ENCODE measurements around the gene UNC13A.
A peak's percentile ranks its signal among the peaks of the same experiment; 100 is the strongest.

UNC13A gene

DNA sequence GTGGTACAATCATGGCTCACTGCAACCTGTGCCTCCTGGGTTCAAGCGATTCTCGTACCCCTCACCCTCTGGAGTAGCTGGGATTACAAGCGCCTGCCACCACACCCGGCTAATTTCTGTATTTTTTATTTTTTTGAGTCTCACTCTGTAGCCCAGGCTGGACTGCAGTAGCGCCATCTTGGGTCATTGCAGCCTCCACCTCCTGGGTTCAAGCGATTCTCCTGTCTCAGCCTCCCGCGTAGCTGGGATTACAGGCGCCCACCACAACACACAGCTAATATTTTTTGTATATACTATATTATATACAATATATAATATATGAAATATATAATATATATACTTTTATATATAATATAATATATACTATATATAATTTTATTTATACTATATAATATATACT lies 80.2 kb downstream of the UNC13A start:
- no peaks in the 10 kb centered on the region for H3K36me3 ChIP-seq (ENCODE audit: control insufficient read depth, insufficient read depth, low read length)
- H3K4me1 ChIP-seq (ENCODE audit: control insufficient read depth, insufficient read depth, low read length, poor library complexity, severe bottlenecking), result peaks cover 12% of the 10 kb centered on the region
- H3K27ac ChIP-seq (ENCODE audit: insufficient read depth, low read length, poor library complexity, severe bottlenecking), result no peak overlapping the region
- no peaks in the 10 kb centered on the region for H3K27me3 ChIP-seq (replicated peaks; ENCODE audit: control insufficient read depth, insufficient read depth, low read length, poor library complexity, severe bottlenecking)
- DNase-seq, result no peak
- H3K4me3 ChIP-seq (ENCODE audit: insufficient read depth, low read depth, low read length, poor library complexity, severe bottlenecking), result no peak overlapping the region
- no peaks in the 10 kb centered on the region for H3K9me3 ChIP-seq (ENCODE audit: control insufficient read depth, low read length)

- Histone ChIP-seq H3K36me3 (ENCODE audit: control insufficient read depth, insufficient read depth, low read length) (no peaks in the 10 kb centered on the region), H3K9me3 (ENCODE audit: control insufficient read depth, low read length) (no peaks in the 10 kb centered on the region), H3K4me1 (ENCODE audit: control insufficient read depth, insufficient read depth, low read length, poor library complexity, severe bottlenecking) (peaks cover 12% of the 10 kb centered on the region), H3K27ac (ENCODE audit: insufficient read depth, low read length, poor library complexity, severe bottlenecking) (no peak overlapping the region), H3K4me3 (ENCODE audit: insufficient read depth, low read depth, low read length, poor library complexity, severe bottlenecking) (no peak overlapping the region), H3K27me3 (replicated peaks; ENCODE audit: control insufficient read depth, insufficient read depth, low read length, poor library complexity, severe bottlenecking) (peaks cover 7% of the 10 kb centered on the region)
- no peak for DNase-seq
Measured at GRCh38 chr19:17606590-17607185, 81.5 kb downstream of the UNC13A start.

GRCh38 chr19:17605761-17606589 lies 82.2 kb downstream of the UNC13A start:
- Histone ChIP-seq H3K27ac (ENCODE audit: insufficient read depth, low read length, poor library complexity, severe bottlenecking) (peak overlapping the region; percentile 32), H3K36me3 (ENCODE audit: control insufficient read depth, insufficient read depth, low read length) (no peaks in the 10 kb centered on the region), H3K4me1 (ENCODE audit: control insufficient read depth, insufficient read depth, low read length, poor library complexity, severe bottlenecking) (peaks cover 12% of the 10 kb centered on the region), H3K27me3 (replicated peaks; ENCODE audit: control insufficient read depth, insufficient read depth, low read length, poor library complexity, severe bottlenecking) (peaks cover 10% of the 10 kb centered on the region), H3K9me3 (ENCODE audit: control insufficient read depth, low read length) (no peaks in the 10 kb centered on the region), H3K4me3 (ENCODE audit: insufficient read depth, low read depth, low read length, poor library complexity, severe bottlenecking) (peak overlapping the region; percentile 44)
- DNase-seq, result peak; percentile 67 to 71 (median 68)

GRCh38 chr19:17605117-17605516 lies 83.0 kb downstream of the UNC13A start:
- no peak for DNase-seq
- H3K9me3 ChIP-seq (ENCODE audit: control insufficient read depth, low read length), result no peaks in the 10 kb centered on the region
- no peak overlapping the region for H3K27ac ChIP-seq (ENCODE audit: insufficient read depth, low read length, poor library complexity, severe bottlenecking)
- no peak overlapping the region for H3K4me3 ChIP-seq (ENCODE audit: insufficient read depth, low read depth, low read length, poor library complexity, severe bottlenecking)
- peaks cover 11% of the 10 kb centered on the region for H3K27me3 ChIP-seq (replicated peaks; ENCODE audit: control insufficient read depth, insufficient read depth, low read length, poor library complexity, severe bottlenecking)
- H3K4me1 ChIP-seq (ENCODE audit: control insufficient read depth, insufficient read depth, low read length, poor library complexity, severe bottlenecking), result peaks cover 12% of the 10 kb centered on the region
- no peaks in the 10 kb centered on the region for H3K36me3 ChIP-seq (ENCODE audit: control insufficient read depth, insufficient read depth, low read length)

DNA sequence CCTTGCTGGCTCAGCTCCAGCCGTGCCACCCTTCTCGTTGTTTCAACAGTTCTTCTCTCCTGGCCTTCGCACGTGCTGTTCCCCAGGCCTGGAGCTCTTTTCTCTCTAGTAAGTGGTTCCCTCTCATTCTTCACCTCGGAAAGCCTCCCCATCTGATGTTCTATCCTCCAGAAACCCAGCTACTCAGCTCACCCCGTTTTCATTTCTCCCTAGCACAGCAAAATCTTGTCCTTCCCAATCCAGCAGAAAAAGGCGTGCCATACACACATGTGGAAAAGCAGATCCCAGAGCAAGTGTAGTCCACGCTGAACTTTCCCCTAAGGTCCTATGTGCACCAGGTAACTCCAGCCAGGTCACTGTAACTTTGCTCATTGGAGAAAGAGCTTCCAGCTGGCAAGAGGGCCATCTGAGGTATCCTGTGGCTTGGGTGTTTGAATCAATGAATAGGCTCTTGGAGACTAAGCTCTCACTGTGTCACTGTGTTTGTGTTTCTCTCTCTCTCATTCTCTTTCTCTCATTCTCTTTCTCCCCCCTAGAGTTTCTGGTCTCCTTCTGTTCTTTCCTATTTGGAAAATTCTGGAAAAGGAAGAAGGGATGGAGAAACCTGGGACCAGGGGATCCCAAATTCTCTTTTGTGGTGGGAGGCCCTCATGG lies 83.7 kb downstream of the UNC13A start:
- no peaks in the 10 kb centered on the region for H3K36me3 ChIP-seq (ENCODE audit: control insufficient read depth, insufficient read depth, low read length)
- peaks cover 11% of the 10 kb centered on the region for H3K27me3 ChIP-seq (replicated peaks; ENCODE audit: control insufficient read depth, insufficient read depth, low read length, poor library complexity, severe bottlenecking)
- no peak overlapping the region for H3K27ac ChIP-seq (ENCODE audit: insufficient read depth, low read length, poor library complexity, severe bottlenecking)
- no peaks in the 10 kb centered on the region for H3K9me3 ChIP-seq (ENCODE audit: control insufficient read depth, low read length)
- no peak for DNase-seq
- H3K4me1 ChIP-seq (ENCODE audit: control insufficient read depth, insufficient read depth, low read length, poor library complexity, severe bottlenecking), result peaks cover 12% of the 10 kb centered on the region
- no peak overlapping the region for H3K4me3 ChIP-seq (ENCODE audit: insufficient read depth, low read depth, low read length, poor library complexity, severe bottlenecking)

GRCh38 chr19:17602872-17603510 lies 85.2 kb downstream of the UNC13A start:
- DNase-seq, result no peak
- no peak overlapping the region for H3K27ac ChIP-seq (ENCODE audit: insufficient read depth, low read length, poor library complexity, severe bottlenecking)
- H3K27me3 ChIP-seq (replicated peaks; ENCODE audit: control insufficient read depth, insufficient read depth, low read length, poor library complexity, severe bottlenecking), result peaks cover 11% of the 10 kb centered on the region

DNA sequence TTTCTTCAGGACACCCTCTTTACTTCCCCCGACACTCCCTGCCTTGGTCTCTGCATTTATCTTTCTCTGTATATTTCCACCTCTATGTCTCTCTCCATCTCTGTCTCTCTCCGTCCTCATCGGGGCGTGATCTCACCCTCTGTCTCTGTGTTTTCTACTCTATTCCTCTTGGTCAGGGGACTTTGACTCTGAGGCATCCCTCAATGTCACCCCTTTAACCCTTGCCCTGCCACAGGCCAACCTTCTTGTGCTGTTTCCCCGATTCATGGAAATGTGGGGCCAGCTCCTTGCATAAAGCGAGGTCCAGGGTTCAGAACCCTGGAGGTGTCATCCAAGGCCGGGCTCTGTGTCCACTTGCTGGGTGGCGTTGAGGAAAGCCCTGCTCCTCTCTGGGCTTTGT lies 85.9 kb downstream of the UNC13A start:
- H3K4me1 ChIP-seq (ENCODE audit: control insufficient read depth, insufficient read depth, low read length, poor library complexity, severe bottlenecking), result peaks cover 12% of the 10 kb centered on the region
- no peak for DNase-seq
- peaks cover 11% of the 10 kb centered on the region for H3K27me3 ChIP-seq (replicated peaks; ENCODE audit: control insufficient read depth, insufficient read depth, low read length, poor library complexity, severe bottlenecking)

More at GRCh38 chr19:17602872-17603510, 85.2 kb downstream of the UNC13A start:
- no peaks in the 10 kb centered on the region for H3K9me3 ChIP-seq (ENCODE audit: control insufficient read depth, low read length)
- H3K4me1 ChIP-seq (ENCODE audit: control insufficient read depth, insufficient read depth, low read length, poor library complexity, severe bottlenecking), result peaks cover 12% of the 10 kb centered on the region
- H3K36me3 ChIP-seq (ENCODE audit: control insufficient read depth, insufficient read depth, low read length), result no peaks in the 10 kb centered on the region
- no peak overlapping the region for H3K4me3 ChIP-seq (ENCODE audit: insufficient read depth, low read depth, low read length, poor library complexity, severe bottlenecking)

DNA sequence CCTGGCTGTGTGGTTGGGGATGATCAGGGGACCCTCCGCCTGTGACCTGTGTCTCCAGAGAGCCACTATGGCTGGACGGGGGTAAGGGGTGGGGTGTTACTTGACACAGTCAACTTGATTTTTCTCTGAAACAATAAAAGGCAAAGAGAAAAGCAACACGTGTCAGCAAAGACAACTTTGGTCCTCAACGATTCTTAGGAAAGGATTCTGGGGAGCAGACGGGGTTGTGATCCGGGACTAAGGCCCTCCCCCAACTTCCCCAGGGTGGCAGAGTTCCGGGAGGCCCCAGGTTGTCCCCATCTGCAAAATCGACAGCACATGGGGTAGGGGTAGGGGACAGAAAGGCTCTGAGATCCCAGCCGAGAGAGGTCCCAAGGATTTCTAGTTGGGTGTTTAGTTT lies 86.5 kb downstream of the UNC13A start:
- no peak overlapping the region for H3K27ac ChIP-seq (ENCODE audit: insufficient read depth, low read length, poor library complexity, severe bottlenecking)
- no peaks in the 10 kb centered on the region for H3K9me3 ChIP-seq (ENCODE audit: control insufficient read depth, low read length)

More for the DNA sequence above, 85.9 kb downstream of the UNC13A start:
- Histone ChIP-seq H3K27ac (ENCODE audit: insufficient read depth, low read length, poor library complexity, severe bottlenecking) (no peak overlapping the region), H3K4me3 (ENCODE audit: insufficient read depth, low read depth, low read length, poor library complexity, severe bottlenecking) (no peak overlapping the region), H3K36me3 (ENCODE audit: control insufficient read depth, insufficient read depth, low read length) (no peaks in the 10 kb centered on the region), H3K9me3 (ENCODE audit: control insufficient read depth, low read length) (no peaks in the 10 kb centered on the region)

GRCh38 chr19:17599780-17600179 lies 88.4 kb downstream of the UNC13A start:
- no peak for DNase-seq
- Histone ChIP-seq H3K27ac (ENCODE audit: insufficient read depth, low read length, poor library complexity, severe bottlenecking) (no peak overlapping the region), H3K4me1 (ENCODE audit: control insufficient read depth, insufficient read depth, low read length, poor library complexity, severe bottlenecking) (no peaks in the 10 kb centered on the region), H3K9me3 (ENCODE audit: control insufficient read depth, low read length) (no peaks in the 10 kb centered on the region), H3K36me3 (ENCODE audit: control insufficient read depth, insufficient read depth, low read length) (no peaks in the 10 kb centered on the region), H3K4me3 (ENCODE audit: insufficient read depth, low read depth, low read length, poor library complexity, severe bottlenecking) (no peak overlapping the region), H3K27me3 (replicated peaks; ENCODE audit: control insufficient read depth, insufficient read depth, low read length, poor library complexity, severe bottlenecking) (peaks cover 11% of the 10 kb centered on the region)

More for the DNA sequence above, 86.5 kb downstream of the UNC13A start:
- no peak for DNase-seq
- no peak overlapping the region for H3K4me3 ChIP-seq (ENCODE audit: insufficient read depth, low read depth, low read length, poor library complexity, severe bottlenecking)
- peaks cover 12% of the 10 kb centered on the region for H3K4me1 ChIP-seq (ENCODE audit: control insufficient read depth, insufficient read depth, low read length, poor library complexity, severe bottlenecking)
- H3K36me3 ChIP-seq (ENCODE audit: control insufficient read depth, insufficient read depth, low read length), result no peaks in the 10 kb centered on the region
- peaks cover 11% of the 10 kb centered on the region for H3K27me3 ChIP-seq (replicated peaks; ENCODE audit: control insufficient read depth, insufficient read depth, low read length, poor library complexity, severe bottlenecking)

All from effector memory CD4-positive, alpha-beta T cell (primary cell).